ENCODE results near the gene BTBD18. TPM values are rescaled to one million over a fixed set of nuclear protein-coding genes. Genes with fewer than 3 reads are reported as not detected.
"Not testable (repeated sequence)": the region's sequence is repeated elsewhere in the genome, so short reads cannot be mapped to it uniquely, and the experiment has no call there.

The BTBD18 gene
- total RNA-seq, 1 experiment from 2014 or later = not detected

DNA sequence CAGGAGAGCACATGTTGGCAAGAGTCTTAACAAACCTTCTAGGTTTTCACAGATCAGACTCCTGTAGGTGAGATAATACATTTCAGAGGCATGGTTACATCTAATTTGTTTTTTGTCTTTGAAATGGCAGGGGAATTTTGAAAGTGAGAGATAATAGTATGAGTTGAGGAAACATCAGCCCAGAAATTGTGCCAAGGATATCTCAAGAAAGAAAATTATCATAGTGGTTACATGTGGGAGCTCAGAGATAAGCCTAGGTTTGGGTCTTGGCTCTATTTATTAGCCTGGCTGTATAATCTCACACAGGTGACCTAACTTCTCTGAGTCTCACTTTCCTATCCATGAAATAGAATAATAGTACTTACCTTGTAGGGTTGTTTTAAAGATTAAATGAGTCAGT, 443 bp downstream of the BTBD18 start:
- in situ Hi-C loops (cut with HindIII; ENCODE audit: low pct_unique_long_range_greater_than_20kb, low sequenced_read_pairs) = no loop called here
- no peak for DNase-seq (ENCODE audit: low read depth, low spot score)

DNA sequence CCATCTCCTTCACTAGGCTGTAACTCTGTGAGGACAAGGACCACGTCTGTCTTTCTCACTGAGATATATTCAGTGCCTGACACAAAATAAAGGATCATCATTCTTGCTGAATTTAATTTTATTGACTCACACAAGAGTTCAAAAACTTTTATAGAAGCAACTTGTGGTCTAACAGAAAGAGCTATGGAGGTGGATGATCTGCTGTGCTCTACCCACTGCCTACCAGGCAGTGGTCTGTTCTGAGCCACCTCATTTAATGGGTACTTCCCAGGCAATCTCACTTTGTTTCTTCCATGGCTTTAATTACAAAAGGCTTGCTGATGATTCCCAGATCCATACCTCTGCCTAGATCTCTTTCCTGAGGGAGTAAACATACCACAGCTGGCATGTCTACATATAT, 4.7 kb downstream of the BTBD18 start:
- in situ Hi-C loops (cut with HindIII; ENCODE audit: low pct_unique_long_range_greater_than_20kb, low sequenced_read_pairs) = no loop called here
- DNase-seq (ENCODE audit: low read depth, low spot score) = no peak

DNA sequence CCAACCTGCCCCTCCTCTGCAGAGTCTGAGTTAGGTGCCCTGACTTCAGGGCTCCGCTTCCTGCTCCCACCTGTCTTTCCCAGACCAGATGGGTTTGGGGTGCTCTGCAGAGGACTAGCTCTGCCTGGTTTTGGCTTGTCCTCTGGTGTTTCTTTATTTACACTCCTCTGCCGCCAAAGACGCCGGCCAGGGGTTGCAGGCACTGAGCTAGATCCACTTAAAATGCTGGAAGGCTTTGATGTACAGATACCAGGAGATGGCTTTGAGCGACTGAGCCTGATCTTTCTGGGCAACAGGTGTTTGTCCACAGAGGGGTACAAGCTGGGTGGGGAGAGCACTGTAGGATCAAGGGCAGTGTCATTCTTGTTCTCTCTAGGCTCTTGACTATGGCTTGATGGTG, 6.4 kb downstream of the BTBD18 start:
- in situ Hi-C loops (cut with HindIII; ENCODE audit: low pct_unique_long_range_greater_than_20kb, low sequenced_read_pairs) = no loop called here

DNA sequence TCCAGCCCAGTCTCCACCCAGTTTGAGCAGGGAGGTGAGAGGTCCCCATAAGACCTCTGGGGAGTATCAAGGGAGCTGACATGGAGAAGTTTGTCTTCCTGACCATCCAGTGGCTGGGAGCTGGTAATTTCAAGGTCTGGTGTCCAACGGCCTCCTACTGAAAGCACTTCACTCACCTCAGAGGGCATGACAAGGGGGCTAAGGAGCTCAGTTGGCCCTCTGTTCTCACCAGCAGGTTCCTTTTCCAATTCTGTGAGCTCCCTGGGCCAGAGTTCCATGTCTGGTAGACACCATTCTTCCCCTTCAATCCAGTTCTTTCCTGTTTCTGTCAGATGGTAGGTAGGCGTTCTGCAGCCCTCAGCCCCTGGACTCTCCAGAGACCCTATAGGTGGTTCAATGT, 7.3 kb downstream of the BTBD18 start:
- DNase-seq (ENCODE audit: low read depth, low spot score) = no peak
- in situ Hi-C loops (cut with HindIII; ENCODE audit: low pct_unique_long_range_greater_than_20kb, low sequenced_read_pairs) = no loop called here

More for the DNA sequence above, 6.4 kb downstream of the BTBD18 start:
- DNase-seq (ENCODE audit: low read depth, low spot score) = no peak

DNA sequence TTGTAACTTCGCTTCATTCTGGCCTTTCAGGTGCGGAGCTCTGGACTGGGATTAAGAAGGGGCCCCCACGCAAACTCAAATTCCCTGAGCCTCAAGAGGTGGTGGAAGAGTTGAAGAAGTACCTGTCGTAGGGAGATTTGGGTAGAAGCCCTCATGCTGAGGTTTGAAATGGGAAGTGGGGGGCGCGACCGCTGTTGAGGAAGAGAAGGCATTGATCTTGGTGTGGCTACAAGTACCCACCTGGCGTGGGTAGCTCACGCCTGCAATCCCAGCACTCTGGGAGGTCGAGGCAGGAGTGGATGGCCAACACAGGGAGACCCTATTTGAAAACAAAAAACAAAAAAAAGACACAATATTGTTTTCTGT, 9.5 kb downstream of the BTBD18 start:
- in situ Hi-C loops (cut with HindIII; ENCODE audit: low pct_unique_long_range_greater_than_20kb, low sequenced_read_pairs) = no loop called here
- DNase-seq (ENCODE audit: low read depth, low spot score) = no peak

DNA sequence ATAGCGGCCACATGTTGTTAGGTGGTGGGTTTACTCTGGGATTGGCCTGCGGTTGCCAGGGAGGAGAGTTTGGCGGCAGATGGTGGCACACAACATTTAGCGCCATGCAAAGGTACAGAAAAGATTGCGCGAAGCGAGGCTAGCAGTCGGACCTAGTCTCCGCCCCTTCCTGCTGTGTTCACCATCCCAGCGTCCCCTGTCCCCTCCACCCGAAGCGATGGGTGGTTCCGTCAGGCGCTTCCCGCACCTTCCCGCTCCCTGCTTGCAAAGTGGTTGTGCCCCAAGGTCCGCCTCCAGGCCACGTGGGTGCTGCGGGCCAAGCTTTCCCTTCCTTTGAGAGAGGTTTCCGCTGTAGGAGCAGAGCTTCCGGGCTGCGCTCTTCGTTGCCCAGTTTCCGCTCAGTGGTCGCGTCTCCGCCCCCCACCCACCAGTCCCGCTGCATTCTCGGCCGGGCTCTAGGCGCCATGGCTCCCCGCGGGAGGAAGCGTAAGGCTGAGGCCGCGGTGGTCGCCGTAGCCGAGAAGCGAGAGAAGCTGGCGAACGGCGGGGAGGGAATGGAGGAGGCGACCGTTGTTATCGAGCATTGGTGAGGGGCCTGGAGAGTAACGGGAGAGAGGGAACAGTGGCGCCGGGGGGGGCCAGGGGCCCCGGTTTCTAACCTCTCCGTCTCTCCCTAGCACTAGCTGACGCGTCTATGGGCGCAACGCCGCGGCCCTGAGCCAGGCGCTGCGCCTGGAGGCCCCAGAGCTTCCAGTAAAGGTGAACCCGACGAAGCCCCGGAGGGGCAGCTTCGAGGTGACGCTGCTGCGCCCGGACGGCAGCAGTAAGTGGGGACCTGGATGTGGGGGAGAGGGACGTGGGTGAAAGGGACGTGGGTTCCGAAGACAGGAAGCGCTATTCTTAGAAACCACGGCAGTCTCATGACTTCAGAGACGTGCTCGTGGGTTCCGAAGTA, 10.2 kb downstream of the BTBD18 start, which contains the start of gene SELENOH:
Gene SELENOH, plus strand, starts transcription at position 360 of the 955 bp plus-strand sequence. Its CDS starts 105 bp downstream, at position 465.
- in situ Hi-C loops (cut with HindIII; ENCODE audit: low pct_unique_long_range_greater_than_20kb, low sequenced_read_pairs) = no loop called here
- peak; percentile 94 for DNase-seq (ENCODE audit: low read depth, low spot score)

DNA sequence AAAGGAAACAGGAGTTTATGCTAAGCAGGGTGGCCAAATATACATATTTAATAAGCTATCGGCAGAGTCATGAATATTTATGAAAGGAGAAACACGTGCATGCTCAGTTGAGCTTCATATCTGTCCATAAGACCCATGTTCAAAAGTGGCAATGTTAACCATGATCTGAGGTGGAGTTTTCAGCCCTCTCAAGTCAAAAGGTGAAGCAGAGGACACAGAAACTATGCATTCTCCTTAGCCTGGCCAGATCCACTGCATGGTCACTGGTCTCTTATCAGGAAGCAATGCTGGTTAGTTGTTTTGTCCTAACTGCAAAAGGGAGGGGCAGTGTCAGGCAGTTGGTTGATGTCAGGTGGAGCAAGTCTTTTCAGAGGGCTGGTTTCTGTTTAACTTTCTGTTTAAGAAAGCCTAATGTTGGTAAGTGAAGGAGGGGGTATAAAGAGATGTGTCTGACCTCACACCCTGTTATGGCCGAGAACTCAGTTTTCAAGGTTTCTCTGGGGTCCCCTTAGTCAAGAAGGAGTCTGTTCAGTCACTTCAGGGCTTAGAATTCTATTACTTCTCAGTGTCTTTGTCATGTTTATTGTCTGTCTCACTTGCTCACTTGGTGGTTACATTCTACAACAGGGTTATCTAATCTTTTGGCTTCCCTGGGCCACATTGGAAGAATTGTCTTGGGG, 15.9 kb downstream of the BTBD18 start:
- in situ Hi-C loops (cut with HindIII; ENCODE audit: low pct_unique_long_range_greater_than_20kb, low sequenced_read_pairs) = no loop called here
- DNase-seq (ENCODE audit: low read depth, low spot score) = no peak

DNA sequence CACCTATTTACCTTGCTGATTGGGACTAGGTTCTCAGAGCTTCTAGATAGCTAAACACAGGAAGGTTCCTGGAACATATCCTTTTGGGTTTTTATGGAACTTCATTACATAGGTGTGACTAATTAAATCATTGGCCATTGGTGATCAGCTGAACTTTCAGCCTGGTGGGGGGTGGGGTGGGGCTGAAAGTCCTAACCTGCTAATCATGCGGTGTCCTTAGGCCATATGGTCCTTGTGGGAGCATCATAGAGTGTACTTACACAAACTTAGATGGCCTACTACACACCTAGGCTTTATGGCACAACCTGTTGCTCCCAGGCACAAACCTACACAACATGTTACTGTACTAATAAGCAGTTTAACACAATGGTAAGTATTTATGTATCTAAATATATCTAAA, 19.0 kb downstream of the BTBD18 start:
- in situ Hi-C loops (cut with HindIII; ENCODE audit: low pct_unique_long_range_greater_than_20kb, low sequenced_read_pairs) = no loop called here
- no peak for DNase-seq (ENCODE audit: low read depth, low spot score)

DNA sequence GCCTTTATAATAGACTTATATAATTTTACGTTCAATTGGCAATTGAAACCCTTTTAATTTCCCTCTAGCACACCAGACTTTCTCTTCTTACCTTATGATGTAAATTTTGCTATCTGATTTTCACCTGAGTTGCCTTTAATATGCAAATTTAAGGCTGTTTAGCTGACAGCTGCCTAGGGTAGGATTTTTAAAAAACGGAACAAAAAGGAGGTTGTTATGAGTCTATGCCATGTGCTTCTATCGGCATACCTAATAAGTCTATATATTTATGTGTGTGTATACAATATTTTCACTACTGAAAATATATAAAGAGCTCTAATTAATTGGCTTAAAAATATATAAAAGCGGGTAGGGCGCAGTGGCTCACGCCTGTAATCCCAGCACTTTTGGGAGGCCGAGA, 22.1 kb downstream of the BTBD18 start:
- no peak for DNase-seq (ENCODE audit: low read depth, low spot score)
- in situ Hi-C loops (cut with HindIII; ENCODE audit: low pct_unique_long_range_greater_than_20kb, low sequenced_read_pairs) = no loop called here

DNA sequence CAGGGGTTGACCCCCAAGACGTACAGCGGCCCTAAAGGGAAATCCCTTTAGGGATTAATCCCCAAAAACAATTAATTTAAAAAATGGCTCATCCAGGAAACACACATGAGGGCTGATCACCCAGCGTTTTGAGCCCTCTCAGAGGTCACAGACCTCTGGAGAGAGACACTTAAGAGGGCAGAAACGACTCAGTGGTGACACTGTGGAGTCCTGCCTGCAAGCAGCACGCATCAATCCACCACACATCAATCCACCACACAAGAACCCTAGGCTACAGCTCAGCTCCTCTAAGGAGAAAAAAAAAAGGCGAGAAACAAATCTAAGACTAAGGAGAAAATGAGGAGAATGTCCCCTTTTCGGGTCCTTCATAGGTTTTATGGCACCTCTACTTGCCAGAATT, 22.8 kb downstream of the BTBD18 start:
- DNase-seq (ENCODE audit: low read depth, low spot score) = no peak
- in situ Hi-C loops (cut with HindIII; ENCODE audit: low pct_unique_long_range_greater_than_20kb, low sequenced_read_pairs) = no loop called here

DNA sequence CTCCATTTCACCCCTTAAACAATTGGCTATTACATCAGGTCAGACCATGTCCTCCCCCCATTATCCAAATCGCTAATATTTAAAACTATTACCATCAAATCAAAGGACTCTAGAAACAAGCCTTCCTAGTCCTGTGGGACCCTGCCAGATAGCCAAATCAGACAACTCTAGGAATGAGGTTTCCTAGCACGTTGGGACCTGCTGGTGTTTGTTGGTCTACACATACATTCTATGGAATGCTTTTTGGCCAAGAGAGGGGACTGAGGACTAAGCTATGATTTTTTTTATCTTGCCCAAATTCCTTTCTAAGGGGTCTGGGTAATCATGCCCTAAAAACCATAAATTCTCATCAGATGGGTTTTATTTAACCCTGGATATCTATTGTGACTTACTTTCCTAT, 24.4 kb downstream of the BTBD18 start:
- in situ Hi-C loops (cut with HindIII; ENCODE audit: low pct_unique_long_range_greater_than_20kb, low sequenced_read_pairs) = no loop called here
- DNase-seq (ENCODE audit: low read depth, low spot score) = no peak

DNA sequence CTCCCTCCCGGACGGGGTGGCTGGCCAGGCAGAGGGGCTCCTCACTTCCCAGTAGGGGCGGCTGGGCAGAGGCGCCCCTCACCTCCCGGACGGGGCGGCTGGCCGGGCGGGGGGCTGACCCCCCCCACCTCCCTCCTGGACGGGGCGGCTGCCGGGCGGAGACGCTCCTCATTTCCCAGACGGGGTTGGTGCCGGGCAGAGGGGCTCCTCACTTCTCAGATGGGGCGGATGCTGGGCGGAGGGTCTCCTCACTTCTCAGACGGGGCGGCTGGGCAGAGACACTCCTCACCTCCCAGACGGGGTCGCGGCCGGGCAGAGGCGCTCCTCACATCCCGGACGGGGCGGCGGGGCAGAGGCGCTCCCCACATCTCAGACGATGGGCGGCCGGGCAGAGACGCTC, 34.9 kb downstream of the BTBD18 start:
- in situ Hi-C loops (cut with HindIII; ENCODE audit: low pct_unique_long_range_greater_than_20kb, low sequenced_read_pairs); DNase-seq (ENCODE audit: low read depth, low spot score): not testable (repeated sequence)

DNA sequence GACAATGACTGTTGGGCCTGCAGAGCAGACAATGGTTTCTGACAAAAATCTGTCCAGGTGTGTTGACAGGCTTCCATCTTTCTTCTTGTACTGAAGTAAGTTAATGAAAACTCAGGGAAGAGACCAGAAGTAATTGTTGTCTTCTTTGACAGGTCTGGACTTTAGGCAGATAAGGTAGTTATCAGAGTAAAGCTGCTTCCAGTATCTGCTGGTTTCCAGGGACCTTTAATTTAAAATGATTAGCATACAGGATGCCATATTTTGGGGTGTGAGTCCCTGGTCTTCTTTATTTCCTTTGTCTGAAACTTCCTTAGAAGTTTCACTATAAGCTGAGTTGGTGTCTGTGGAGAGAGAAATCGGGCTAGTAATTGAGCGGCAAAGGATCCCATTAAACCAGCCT, 37.8 kb downstream of the BTBD18 start:
- no peak for DNase-seq (ENCODE audit: low read depth, low spot score)
- in situ Hi-C loops (cut with HindIII; ENCODE audit: low pct_unique_long_range_greater_than_20kb, low sequenced_read_pairs) = no loop called here

DNA sequence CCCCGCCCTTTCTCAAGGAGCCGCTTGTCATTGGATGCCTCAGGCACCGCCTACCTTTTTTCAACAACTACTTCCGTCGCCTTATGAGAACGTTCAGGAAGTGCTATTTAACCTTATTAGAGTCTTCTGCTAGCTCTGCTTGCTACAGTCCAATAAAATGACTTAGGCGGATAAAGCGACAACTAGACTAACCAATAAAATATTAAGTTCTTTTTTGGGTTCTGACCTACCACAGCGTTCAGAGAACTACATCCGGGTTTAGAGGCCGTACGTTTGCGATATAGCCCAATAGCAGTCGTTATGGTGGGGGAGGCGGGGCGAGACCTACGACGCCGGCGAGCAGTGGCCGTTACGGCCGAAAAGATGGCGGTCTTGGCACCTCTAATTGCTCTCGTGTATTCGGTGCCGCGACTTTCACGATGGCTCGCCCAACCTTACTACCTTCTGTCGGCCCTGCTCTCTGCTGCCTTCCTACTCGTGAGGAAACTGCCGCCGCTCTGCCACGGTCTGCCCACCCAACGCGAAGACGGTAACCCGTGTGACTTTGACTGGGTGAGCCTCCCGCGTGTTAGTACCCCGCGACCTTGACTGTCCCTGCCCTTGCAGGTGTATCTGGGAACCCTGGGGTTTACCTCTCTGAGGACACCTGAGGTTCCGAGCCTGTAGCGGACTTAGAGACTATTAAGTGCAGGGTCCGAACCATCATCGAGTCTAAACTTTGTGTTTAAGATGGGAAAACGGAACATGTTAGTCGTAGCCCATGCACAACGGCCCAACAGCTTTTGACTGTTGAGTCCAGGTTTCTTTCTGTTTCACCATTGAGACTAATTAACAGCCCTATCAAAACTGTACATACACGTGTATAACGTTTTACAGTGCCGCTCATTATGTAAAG, 39.1 kb downstream of the BTBD18 start, which contains the start of gene TMX2:
Gene TMX2, plus strand, starts transcription at position 338 of the 895 bp plus-strand sequence. Its CDS starts 26 bp downstream, at position 364.
- DNase-seq (ENCODE audit: low read depth, low spot score) = peak; percentile 98
- in situ Hi-C loops (cut with HindIII; ENCODE audit: low pct_unique_long_range_greater_than_20kb, low sequenced_read_pairs) = no loop called here

DNA sequence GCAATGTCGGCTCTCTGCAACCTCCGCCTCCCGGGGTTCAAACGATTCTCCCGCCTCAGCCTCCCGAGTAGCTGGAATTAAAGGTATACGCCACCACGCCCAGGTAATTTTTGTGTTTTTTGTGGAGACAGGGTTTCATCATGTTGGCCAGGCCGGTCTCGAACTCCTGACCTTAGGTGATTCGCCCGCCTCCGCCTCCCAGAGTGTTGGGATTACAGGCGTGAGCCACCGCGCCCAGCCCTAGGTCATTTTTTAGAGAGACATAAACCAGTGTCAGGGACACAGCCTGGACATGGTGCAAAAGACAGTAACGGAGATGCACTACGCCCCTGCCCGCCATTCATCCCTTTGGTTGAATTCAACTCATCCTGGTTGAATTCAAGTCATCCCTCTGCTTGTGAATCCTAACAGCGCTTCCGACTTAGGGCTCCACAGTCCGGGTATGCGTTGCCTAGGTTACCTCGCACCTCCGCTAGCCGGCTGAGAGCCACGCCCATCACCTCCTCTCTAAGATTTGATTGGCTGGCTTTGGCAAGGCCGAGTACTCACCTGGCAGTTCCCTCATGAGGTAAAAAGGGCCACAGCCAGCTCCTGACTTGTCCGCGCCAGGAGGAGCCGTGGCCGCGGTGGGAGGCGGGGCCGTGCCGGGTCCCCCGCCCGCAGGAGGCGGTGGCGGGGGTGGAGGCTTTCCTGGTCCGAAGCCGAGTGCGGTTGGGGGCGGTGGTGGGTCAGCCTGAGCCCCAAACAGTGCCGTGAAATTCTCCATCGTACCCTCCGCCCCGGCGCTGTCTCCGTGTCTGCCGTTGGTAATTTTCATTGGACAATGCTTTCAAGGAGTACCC, 40.0 kb downstream of the BTBD18 start, which contains the start of gene MED19:
Gene MED19, minus strand, starts transcription at position 802 of the 842 bp plus-strand sequence. Its CDS starts 36 bp downstream, at position 766.
- in situ Hi-C loops (cut with HindIII; ENCODE audit: low pct_unique_long_range_greater_than_20kb, low sequenced_read_pairs) = no loop called here

DNA sequence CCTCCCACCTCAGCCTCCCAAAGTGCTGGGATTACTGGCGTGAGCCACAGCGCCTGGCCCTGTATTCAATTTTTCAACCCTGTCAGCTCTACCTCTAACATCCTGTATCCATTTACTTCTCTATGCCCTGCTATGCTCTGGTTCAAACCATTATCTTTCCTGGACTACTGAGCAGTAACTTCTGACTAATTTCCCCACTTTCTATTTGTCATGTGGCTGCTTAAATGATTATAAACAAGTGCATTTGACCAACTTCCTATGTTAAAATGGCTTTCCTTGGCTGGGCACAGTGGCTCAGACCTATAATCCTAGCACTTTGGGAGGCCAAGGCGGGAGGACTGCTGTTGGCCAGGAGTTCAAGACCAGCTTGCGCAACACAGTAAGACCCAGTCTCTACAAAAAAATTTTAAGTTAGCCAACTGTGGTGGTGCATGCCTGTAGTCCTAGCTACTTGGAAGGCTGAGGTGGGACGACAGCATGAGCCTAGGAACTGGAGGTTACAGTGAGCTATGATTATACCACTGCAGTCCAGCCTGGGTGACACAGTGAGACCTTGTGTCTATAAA, 41.7 kb downstream of the BTBD18 start:
- in situ Hi-C loops (cut with HindIII; ENCODE audit: low pct_unique_long_range_greater_than_20kb, low sequenced_read_pairs) = no loop called here
- no peak for DNase-seq (ENCODE audit: low read depth, low spot score)

More for the DNA sequence above, 40.0 kb downstream of the BTBD18 start, which contains the start of gene MED19:
- peak; percentile 72 for DNase-seq (ENCODE audit: low read depth, low spot score)
